ENCODE results near the gene CD59.
A peak's percentile ranks its signal among the peaks of the same experiment; 100 is the strongest.

The CD59 gene

GRCh38 chr11:33689085-33689484 lies 47.1 kb downstream of the CD59 start:
- TF ChIP-seq CTCF (IDR thresholded peaks at IDR 0.05; ENCODE audit: insufficient read depth, low read length): no peak
- no peak for TF ChIP-seq SPI1 (IDR thresholded peaks at IDR 0.05; ENCODE audit: borderline replicate concordance, low read depth)
- no peak for TF ChIP-seq GABPA (IDR thresholded peaks at IDR 0.05; ENCODE audit: low read depth)
- TF ChIP-seq, protein P1, sequence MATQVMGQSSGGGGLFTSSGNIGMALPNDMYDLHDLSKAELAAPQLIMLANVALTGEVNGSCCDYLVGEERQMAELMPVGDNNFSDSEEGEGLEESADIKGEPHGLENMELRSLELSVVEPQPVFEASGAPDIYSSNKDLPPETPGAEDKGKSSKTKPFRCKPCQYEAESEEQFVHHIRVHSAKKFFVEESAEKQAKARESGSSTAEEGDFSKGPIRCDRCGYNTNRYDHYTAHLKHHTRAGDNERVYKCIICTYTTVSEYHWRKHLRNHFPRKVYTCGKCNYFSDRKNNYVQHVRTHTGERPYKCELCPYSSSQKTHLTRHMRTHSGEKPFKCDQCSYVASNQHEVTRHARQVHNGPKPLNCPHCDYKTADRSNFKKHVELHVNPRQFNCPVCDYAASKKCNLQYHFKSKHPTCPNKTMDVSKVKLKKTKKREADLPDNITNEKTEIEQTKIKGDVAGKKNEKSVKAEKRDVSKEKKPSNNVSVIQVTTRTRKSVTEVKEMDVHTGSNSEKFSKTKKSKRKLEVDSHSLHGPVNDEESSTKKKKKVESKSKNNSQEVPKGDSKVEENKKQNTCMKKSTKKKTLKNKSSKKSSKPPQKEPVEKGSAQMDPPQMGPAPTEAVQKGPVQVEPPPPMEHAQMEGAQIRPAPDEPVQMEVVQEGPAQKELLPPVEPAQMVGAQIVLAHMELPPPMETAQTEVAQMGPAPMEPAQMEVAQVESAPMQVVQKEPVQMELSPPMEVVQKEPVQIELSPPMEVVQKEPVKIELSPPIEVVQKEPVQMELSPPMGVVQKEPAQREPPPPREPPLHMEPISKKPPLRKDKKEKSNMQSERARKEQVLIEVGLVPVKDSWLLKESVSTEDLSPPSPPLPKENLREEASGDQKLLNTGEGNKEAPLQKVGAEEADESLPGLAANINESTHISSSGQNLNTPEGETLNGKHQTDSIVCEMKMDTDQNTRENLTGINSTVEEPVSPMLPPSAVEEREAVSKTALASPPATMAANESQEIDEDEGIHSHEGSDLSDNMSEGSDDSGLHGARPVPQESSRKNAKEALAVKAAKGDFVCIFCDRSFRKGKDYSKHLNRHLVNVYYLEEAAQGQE (IDR thresholded peaks at IDR 0.05; ENCODE audit: insufficient replicate concordance, low read depth): no peak
- TF ChIP-seq POLR2AphosphoS5 (IDR thresholded peaks at IDR 0.05; ENCODE audit: low read depth): no peak
- no peak for DNase-seq (ENCODE audit: low read depth in 1 of 2, low spot score in 1 of 2)
- Histone ChIP-seq H3K27me3 (ENCODE audit: insufficient read depth, poor library complexity, severe bottlenecking) (peaks cover under 1% of the 10 kb centered on the region), H3K4me3 (replicated peaks; ENCODE audit: insufficient read depth, low read length) (no peak overlapping the region), H3K27ac (replicated peaks) (no peak overlapping the region)

- no peak overlapping the region for H3K4me3 ChIP-seq (replicated peaks; ENCODE audit: insufficient read depth, low read length)
- DNase-seq (ENCODE audit: low read depth in 1 of 2, low spot score in 1 of 2): peak in 1 of 2 experiments; percentile 37
- no peak overlapping the region for H3K27ac ChIP-seq (replicated peaks)
- TF ChIP-seq SPI1 (IDR thresholded peaks at IDR 0.05; ENCODE audit: borderline replicate concordance, low read depth) (no peak), CTCF (IDR thresholded peaks at IDR 0.05; ENCODE audit: insufficient read depth, low read length) (peak; percentile 22)
- H3K27me3 ChIP-seq (ENCODE audit: insufficient read depth, poor library complexity, severe bottlenecking): peaks cover 6% of the 10 kb centered on the region
These were observed 48.3 kb downstream of the CD59 start for GRCh38 chr11:33687733-33688479.

- H3K27ac ChIP-seq (replicated peaks): no peak overlapping the region
- H3K4me3 ChIP-seq (replicated peaks; ENCODE audit: insufficient read depth, low read length): no peak overlapping the region
- peaks cover 9% of the 10 kb centered on the region for H3K27me3 ChIP-seq (ENCODE audit: insufficient read depth, poor library complexity, severe bottlenecking)
- TF ChIP-seq GABPA (IDR thresholded peaks at IDR 0.05; ENCODE audit: low read depth): no peak
- TF ChIP-seq POLR2AphosphoS5 (IDR thresholded peaks at IDR 0.05; ENCODE audit: low read depth): no peak
- TF ChIP-seq, protein P1 (IDR thresholded peaks at IDR 0.05; ENCODE audit: insufficient replicate concordance, low read depth): no peak
- no peak for TF ChIP-seq SPI1 (IDR thresholded peaks at IDR 0.05; ENCODE audit: borderline replicate concordance, low read depth)
- TF ChIP-seq CTCF (IDR thresholded peaks at IDR 0.05; ENCODE audit: insufficient read depth, low read length): no peak
- DNase-seq (ENCODE audit: low read depth in 1 of 2, low spot score in 1 of 2): no peak
These were observed 51.1 kb downstream of the CD59 start for GRCh38 chr11:33685082-33685481.
